Measurements from ENCODE around the gene FASN.
A peak's percentile ranks its signal among the peaks of the same experiment; 100 is the strongest.

Gene FASN

GRCh38 chr17:82117139-82118090 is 19.4 kb upstream of the FASN start:
- no peak for DNase-seq

GRCh38 chr17:82116246-82116645 is 18.2 kb upstream of the FASN start:
- DNase-seq: no peak

- no peak for DNase-seq
Observed at GRCh38 chr17:82114872-82115271, 16.8 kb upstream of the FASN start.

GRCh38 chr17:82114447-82114846 is 16.4 kb upstream of the FASN start:
- DNase-seq: no peak

- DNase-seq: no peak
Observed at GRCh38 chr17:82113941-82114340, 15.9 kb upstream of the FASN start.

GRCh38 chr17:82113422-82113821 is 15.4 kb upstream of the FASN start:
- DNase-seq: no peak

GRCh38 chr17:82112914-82113311 is 14.9 kb upstream of the FASN start:
- DNase-seq: no peak

GRCh38 chr17:82112181-82112913 is 14.3 kb upstream of the FASN start:
- no peak for DNase-seq

GRCh38 chr17:82110298-82110697 is 12.3 kb upstream of the FASN start:
- no peak for DNase-seq

GRCh38 chr17:82108961-82109475 is 11.0 kb upstream of the FASN start:
- no peak for DNase-seq

GRCh38 chr17:82108496-82108945 is 10.5 kb upstream of the FASN start:
- DNase-seq: no peak

- no peak for DNase-seq
Observed at GRCh38 chr17:82108038-82108437, 10.0 kb upstream of the FASN start.

- no peak for DNase-seq
Observed at GRCh38 chr17:82107341-82107860, 9.4 kb upstream of the FASN start.

- DNase-seq: no peak
Observed at GRCh38 chr17:82106688-82107305, 8.8 kb upstream of the FASN start.

GRCh38 chr17:82105882-82106687 is 8.0 kb upstream of the FASN start:
- DNase-seq: peak; percentile 12

GRCh38 chr17:82105417-82105881 is 7.4 kb upstream of the FASN start:
- DNase-seq: no peak

GRCh38 chr17:82104797-82105416 is 6.9 kb upstream of the FASN start:
- no peak for DNase-seq

GRCh38 chr17:82103553-82104451 is 5.8 kb upstream of the FASN start:
- no peak for DNase-seq

GRCh38 chr17:82101767-82102679 is 4.0 kb upstream of the FASN start:
- DNase-seq: no peak

Measured in HCEC 1CT (cell line).